ENCODE data around the gene ZC3H7A. TPM values are rescaled to one million over a fixed set of nuclear protein-coding genes. Genes with fewer than 3 reads are reported as not detected.
A peak's percentile ranks its signal among the peaks of the same experiment; 100 is the strongest.

Gene ZC3H7A
- total RNA-seq, 1 donor from 2014 or later: 67.5 TPM

DNA sequence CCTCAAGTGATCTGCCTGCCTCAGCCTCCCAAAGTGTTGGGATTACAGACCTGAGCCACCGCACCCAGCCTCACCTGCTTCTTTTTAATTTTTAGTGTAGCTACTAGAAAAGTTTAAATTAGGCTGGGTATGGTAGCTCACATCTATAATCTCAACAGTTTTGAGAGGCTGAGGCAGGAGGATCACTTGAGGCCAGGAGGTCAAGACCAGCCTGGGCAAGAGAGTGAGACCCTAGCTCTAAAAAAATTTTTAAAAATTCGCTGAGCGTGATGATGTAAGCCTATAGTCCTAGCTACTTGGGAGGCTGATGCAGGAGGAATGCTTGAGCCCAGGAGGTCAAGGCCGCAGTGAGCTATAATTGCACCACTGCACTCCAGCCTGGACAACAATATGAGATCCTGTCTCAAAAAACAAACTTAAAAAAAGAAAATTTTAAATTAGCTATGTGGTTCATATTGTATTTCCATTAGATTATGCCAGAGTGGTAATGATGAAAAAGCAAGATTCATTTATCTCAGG, 89.3 kb downstream of the ZC3H7A start:
- Histone ChIP-seq H3K27ac (no peak overlapping the region), H3K9me3 (no peaks in the 10 kb centered on the region), H3K4me1 (peaks cover 19% of the 10 kb centered on the region), H3K4me3 (no peak overlapping the region), H3K27me3 (no peaks in the 10 kb centered on the region), H3K36me3 (peaks cover 0 to 11% of the 10 kb centered on the region in 2 donors)
- intact Hi-C loops (cut with DNase I): no loop called here
- no peak for TF ChIP-seq POLR2AphosphoS5 (IDR thresholded peaks at IDR 0.05; ENCODE audit: insufficient read depth in 1 of 2, low read depth in 1 of 2)
- TF ChIP-seq CTCF (IDR thresholded peaks at IDR 0.05): no peak
- no peak for TF ChIP-seq POLR2A (IDR thresholded peaks at IDR 0.05)
- DNase-seq (ENCODE audit: extremely low spot score in 2 of 2): no peak

DNA sequence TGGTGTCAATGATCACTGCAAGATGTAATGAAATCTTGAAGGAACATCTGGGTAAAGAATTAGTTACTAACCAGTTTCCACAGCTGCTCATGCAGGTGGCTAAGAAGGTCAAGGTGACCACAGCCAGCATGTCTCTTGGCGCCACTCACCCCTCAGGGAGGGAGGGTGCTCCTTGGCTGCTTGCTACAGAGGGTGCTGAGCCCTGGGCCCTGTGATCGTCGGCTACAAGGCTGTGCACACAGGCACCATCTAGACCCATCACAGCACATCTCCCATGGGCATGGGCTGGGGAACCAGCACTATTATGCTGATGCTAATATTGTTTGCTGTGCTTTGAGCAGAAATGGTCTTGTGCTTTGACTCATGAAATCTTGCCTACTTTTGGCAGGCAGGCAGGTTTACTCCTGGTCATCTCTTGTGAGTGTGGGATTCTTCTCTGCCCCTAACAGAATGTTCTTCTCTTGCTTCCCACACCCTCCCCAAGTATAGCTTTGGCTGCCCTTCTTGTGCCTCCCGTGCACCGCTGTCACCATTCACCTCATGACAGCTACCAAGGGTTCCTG, 90.8 kb downstream of the ZC3H7A start:
- intact Hi-C loops (cut with DNase I): no loop called here

GRCh38 chr16:11705311-11706025, 91.6 kb downstream of the ZC3H7A start:
- TF ChIP-seq POLR2AphosphoS5 (IDR thresholded peaks at IDR 0.05; ENCODE audit: insufficient read depth in 1 of 2, low read depth in 1 of 2) (no peak), POLR2A (IDR thresholded peaks at IDR 0.05) (no peak), CTCF (IDR thresholded peaks at IDR 0.05) (no peak)
- Histone ChIP-seq H3K27me3 (no peaks in the 10 kb centered on the region), H3K36me3 (peaks cover 0 to 5% of the 10 kb centered on the region in 2 donors), H3K4me3 (no peak overlapping the region), H3K27ac (peak overlapping the region; percentile 65), H3K9me3 (no peaks in the 10 kb centered on the region), H3K4me1 (peaks cover 19% of the 10 kb centered on the region)
- intact Hi-C loops (cut with DNase I): no loop called here
- DNase-seq (ENCODE audit: extremely low spot score in 2 of 2): no peak

More for the DNA sequence above, 90.8 kb downstream of the ZC3H7A start:
- H3K27ac ChIP-seq: peak overlapping the region; percentile 65
- no peaks in the 10 kb centered on the region for H3K27me3 ChIP-seq
- H3K36me3 ChIP-seq: peaks cover 0 to 11% of the 10 kb centered on the region in 2 donors
- H3K4me3 ChIP-seq: no peak overlapping the region
- peaks cover 19% of the 10 kb centered on the region for H3K4me1 ChIP-seq
- DNase-seq (ENCODE audit: extremely low spot score in 2 of 2): no peak
- TF ChIP-seq CTCF (IDR thresholded peaks at IDR 0.05): no peak
- TF ChIP-seq POLR2AphosphoS5 (IDR thresholded peaks at IDR 0.05; ENCODE audit: insufficient read depth in 1 of 2, low read depth in 1 of 2): peak in 1 of 2 donors; percentile 45
- H3K9me3 ChIP-seq: no peaks in the 10 kb centered on the region

Small RNA genes within 50 kb of the gene (small RNA-seq; reads per million reads assigned to genes)
- gene RF00017: not detected

Other genes starting within 250 kb of the ZC3H7A start
- gene LITAF, start 210.3 kb downstream of the ZC3H7A start, total RNA-seq: 111 TPM
- gene SNN, start 128.8 kb downstream of the ZC3H7A start, total RNA-seq: 23.1 TPM
- 59.4 TPM for gene TXNDC11, start 54.4 kb downstream of the ZC3H7A start, total RNA-seq
- 148 TPM for gene RSL1D1, start 54.3 kb upstream of the ZC3H7A start, total RNA-seq
- 56.0 TPM for gene GSPT1, start 118.7 kb upstream of the ZC3H7A start, total RNA-seq
- gene NPIPB2, start 144.8 kb upstream of the ZC3H7A start, total RNA-seq: 13.5 TPM
- gene TNFRSF17, start 168.0 kb upstream of the ZC3H7A start, total RNA-seq: not detected
- gene SNX29, start 179.5 kb upstream of the ZC3H7A start, total RNA-seq: 28.7 TPM

Data from vagina (tissue), 2 donors.